HepG2 (cell line): ENCODE results near the gene NUBPL. TPM values are rescaled to one million over a fixed set of nuclear protein-coding genes. Genes with fewer than 3 reads are reported as not detected.

ENCODE experiments used
- FOXK2 ChIP-seq: fragments of 450-650 bp; IDR thresholded peaks from 2 replicates; pipeline ENCODE4 v1.6.1; 2016
- GABPB1 ChIP-seq: IDR thresholded peaks from 2 replicates; pipeline ENCODE4 v1.6.1; 2016; ENCODE audit warnings: mild to moderate bottlenecking, missing genetic modification reagents, moderate library complexity, missing compliant biosample characterization
- HCFC1 ChIP-seq: fragments of 150-350 bp; IDR thresholded peaks from 2 replicates; pipeline ENCODE4 v1.6.1; 2014; ENCODE audit warnings: low read depth, low read length
- POLR2G ChIP-seq: fragments of 200-400 bp; formaldehyde crosslinking; IDR thresholded peaks from 2 replicates; pipeline ENCODE4 v1.6.1; 2018; ENCODE audit warnings: mild to moderate bottlenecking, low read depth, low read length, moderate library complexity
- SALL1 ChIP-seq: sonication (generic); formaldehyde crosslinking; IDR thresholded peaks from 2 replicates; pipeline ENCODE4 v1.8.0; 2022; ENCODE audit warnings: mild to moderate bottlenecking, missing genetic modification reagents
- ZKSCAN5 ChIP-seq: sonication (generic); formaldehyde crosslinking; IDR thresholded peaks from 2 replicates; pipeline ENCODE4 v1.5.1; 2020; ENCODE audit warnings: mild to moderate bottlenecking, missing genetic modification reagents
- ZNF354B ChIP-seq: sonication (generic); formaldehyde crosslinking; IDR thresholded peaks from 2 replicates; pipeline ENCODE4 v1.8.0; 2022; ENCODE audit warnings: mild to moderate bottlenecking, missing genetic modification reagents
- ZNF432 ChIP-seq: sonication (generic); formaldehyde crosslinking; IDR thresholded peaks from 2 replicates; pipeline ENCODE4 v1.5.0; 2020; ENCODE audit warnings: missing genetic modification reagents, mild to moderate bottlenecking, borderline replicate concordance
- ZNF629 ChIP-seq: sonication (generic); formaldehyde crosslinking; conservative IDR thresholded peaks from 2 replicates; pipeline ENCODE4 v1.5.0; 2020; ENCODE audit warnings: missing genetic modification reagents
- ZNF672 ChIP-seq: sonication (generic); formaldehyde crosslinking; IDR thresholded peaks from 2 replicates; pipeline ENCODE4 v1.8.1; 2022; ENCODE audit warnings: missing genetic modification reagents
- ZSCAN30 ChIP-seq: sonication (generic); formaldehyde crosslinking; IDR thresholded peaks from 2 replicates; pipeline ENCODE4 v1.5.0; 2020; ENCODE audit warnings: mild to moderate bottlenecking, missing genetic modification reagents
- polyA plus RNA-seq, 8 experiments: library from polyadenylated mRNA; depleted of rRNA in 3 of 8; stranded (reverse) in 7 of 8; unstranded in 1 of 8; fragments of >200 nt; fragmentation: Illumina TruSeq in 4 of 8; extraction: Trizol in 4 of 8; gene quantifications; 2 replicates each; pipeline versions ENCODE4 v1.2.1 to v1.2.3, GENCODE V29; 2011 to 2016; ENCODE audit warnings: low read depth in 4 of 8, missing spikeins in 1 of 8, mixed read lengths in 1 of 8; ENCODE audit not compliant: insufficient read depth in 1 of 8
- total RNA-seq, 5 experiments: library from RNA; depleted of rRNA; stranded (reverse); fragments of >200 nt; fragmentation: Illumina TruSeq; extraction: Trizol; gene quantifications; 2 replicates each; pipeline ENCODE4 v1.2.3, GENCODE V29; 2016; ENCODE audit warnings: low read depth in 1 of 5
- TF ChIP-seq, protein P1 (sequence below): sonication (generic); formaldehyde crosslinking; IDR thresholded peaks from 2 replicates; pipeline ENCODE4 v1.4.0; 2020; ENCODE audit warnings: missing genetic modification reagents
- TF ChIP-seq, protein P2 (sequence below): sonication (generic); formaldehyde crosslinking; IDR thresholded peaks from 2 replicates; pipeline ENCODE4 v1.8.0; 2022; ENCODE audit warnings: mild to moderate bottlenecking, missing genetic modification reagents; ENCODE audit not compliant: insufficient replicate concordance
- TF ChIP-seq, protein P3 (sequence below): sonication (generic); formaldehyde crosslinking; IDR thresholded peaks from 2 replicates; pipeline ENCODE4 v1.9.0; 2022; ENCODE audit warnings: missing genetic modification reagents, mild to moderate bottlenecking, borderline replicate concordance
- TF ChIP-seq, protein P4 (sequence below): IDR thresholded peaks from 2 replicates; pipeline ENCODE4 v1.6.1; 2016
- TF ChIP-seq, protein P5 (sequence below): sonication (generic); formaldehyde crosslinking; IDR thresholded peaks from 2 replicates; pipeline ENCODE4 v1.4.0; 2020; ENCODE audit warnings: missing genetic modification reagents, borderline replicate concordance

Gene NUBPL
- total and polyA plus RNA-seq, 2 of the 13 experiments (the other 11 are each of a cell fraction or from before 2014, with no cell fraction given): 21.3 to 44.1 TPM

DNA sequence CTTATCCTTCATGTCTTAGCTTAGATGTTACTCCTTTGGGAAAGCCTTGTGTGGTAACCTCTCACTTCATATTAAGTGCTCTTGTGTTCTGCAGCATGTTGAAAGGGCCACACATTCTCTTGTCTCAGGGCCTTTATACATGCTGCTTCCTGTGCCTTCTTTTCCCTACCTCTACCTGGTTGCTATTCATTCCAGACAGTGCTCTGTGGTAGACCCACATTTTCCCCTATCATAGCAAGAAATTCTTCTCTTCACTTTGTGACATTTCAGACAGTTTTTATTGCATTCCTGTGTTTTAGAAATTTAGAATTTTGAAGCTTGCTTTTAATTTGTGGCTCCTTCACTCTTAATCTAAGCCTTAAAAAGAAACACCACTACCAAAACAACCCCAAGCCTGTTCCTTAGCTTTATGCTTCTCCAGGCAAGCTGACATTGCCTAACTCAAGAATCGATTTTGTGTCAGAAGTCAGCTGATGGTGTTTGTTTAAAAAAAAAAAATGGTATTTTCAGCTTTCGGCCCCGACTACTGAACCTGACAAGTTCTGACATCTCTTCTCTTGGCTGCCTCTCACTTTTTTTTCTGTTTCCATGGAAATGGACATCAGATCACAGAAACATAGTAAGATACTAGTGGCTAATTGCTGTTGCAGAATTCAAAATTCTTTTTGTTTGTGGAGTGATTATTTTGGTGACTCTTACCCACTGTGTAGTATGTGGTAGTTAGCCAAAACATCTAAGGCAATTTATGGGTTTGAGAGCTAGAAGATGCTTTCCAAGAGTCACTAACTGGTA is 156.3 kb downstream of the NUBPL start (continued):
- TF ChIP-seq, protein P1, sequence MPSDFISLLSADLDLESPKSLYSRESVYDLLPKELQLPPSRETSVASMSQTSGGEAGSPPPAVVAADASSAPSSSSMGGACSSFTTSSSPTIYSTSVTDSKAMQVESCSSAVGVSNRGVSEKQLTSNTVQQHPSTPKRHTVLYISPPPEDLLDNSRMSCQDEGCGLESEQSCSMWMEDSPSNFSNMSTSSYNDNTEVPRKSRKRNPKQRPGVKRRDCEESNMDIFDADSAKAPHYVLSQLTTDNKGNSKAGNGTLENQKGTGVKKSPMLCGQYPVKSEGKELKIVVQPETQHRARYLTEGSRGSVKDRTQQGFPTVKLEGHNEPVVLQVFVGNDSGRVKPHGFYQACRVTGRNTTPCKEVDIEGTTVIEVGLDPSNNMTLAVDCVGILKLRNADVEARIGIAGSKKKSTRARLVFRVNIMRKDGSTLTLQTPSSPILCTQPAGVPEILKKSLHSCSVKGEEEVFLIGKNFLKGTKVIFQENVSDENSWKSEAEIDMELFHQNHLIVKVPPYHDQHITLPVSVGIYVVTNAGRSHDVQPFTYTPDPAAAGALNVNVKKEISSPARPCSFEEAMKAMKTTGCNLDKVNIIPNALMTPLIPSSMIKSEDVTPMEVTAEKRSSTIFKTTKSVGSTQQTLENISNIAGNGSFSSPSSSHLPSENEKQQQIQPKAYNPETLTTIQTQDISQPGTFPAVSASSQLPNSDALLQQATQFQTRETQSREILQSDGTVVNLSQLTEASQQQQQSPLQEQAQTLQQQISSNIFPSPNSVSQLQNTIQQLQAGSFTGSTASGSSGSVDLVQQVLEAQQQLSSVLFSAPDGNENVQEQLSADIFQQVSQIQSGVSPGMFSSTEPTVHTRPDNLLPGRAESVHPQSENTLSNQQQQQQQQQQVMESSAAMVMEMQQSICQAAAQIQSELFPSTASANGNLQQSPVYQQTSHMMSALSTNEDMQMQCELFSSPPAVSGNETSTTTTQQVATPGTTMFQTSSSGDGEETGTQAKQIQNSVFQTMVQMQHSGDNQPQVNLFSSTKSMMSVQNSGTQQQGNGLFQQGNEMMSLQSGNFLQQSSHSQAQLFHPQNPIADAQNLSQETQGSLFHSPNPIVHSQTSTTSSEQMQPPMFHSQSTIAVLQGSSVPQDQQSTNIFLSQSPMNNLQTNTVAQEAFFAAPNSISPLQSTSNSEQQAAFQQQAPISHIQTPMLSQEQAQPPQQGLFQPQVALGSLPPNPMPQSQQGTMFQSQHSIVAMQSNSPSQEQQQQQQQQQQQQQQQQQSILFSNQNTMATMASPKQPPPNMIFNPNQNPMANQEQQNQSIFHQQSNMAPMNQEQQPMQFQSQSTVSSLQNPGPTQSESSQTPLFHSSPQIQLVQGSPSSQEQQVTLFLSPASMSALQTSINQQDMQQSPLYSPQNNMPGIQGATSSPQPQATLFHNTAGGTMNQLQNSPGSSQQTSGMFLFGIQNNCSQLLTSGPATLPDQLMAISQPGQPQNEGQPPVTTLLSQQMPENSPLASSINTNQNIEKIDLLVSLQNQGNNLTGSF (CRISPR knock-in tag): no peak
- 0 out of 2 replicates have a peak, but pooled peaks have one; percentile 50 for TF ChIP-seq ZNF432 (CRISPR knock-in tag)
- no peak; the same call in 1 of the 2 replicates for TF ChIP-seq GABPB1
- no peak for TF ChIP-seq FOXK2
- TF ChIP-seq ZSCAN30 (CRISPR knock-in tag): no peak
- TF ChIP-seq, protein P2, sequence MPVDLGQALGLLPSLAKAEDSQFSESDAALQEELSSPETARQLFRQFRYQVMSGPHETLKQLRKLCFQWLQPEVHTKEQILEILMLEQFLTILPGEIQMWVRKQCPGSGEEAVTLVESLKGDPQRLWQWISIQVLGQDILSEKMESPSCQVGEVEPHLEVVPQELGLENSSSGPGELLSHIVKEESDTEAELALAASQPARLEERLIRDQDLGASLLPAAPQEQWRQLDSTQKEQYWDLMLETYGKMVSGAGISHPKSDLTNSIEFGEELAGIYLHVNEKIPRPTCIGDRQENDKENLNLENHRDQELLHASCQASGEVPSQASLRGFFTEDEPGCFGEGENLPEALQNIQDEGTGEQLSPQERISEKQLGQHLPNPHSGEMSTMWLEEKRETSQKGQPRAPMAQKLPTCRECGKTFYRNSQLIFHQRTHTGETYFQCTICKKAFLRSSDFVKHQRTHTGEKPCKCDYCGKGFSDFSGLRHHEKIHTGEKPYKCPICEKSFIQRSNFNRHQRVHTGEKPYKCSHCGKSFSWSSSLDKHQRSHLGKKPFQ (CRISPR knock-in tag): no peak
- no peak for TF ChIP-seq ZNF672 (CRISPR knock-in tag)
- no peak for TF ChIP-seq ZNF629 (CRISPR knock-in tag)
- TF ChIP-seq, protein P3, sequence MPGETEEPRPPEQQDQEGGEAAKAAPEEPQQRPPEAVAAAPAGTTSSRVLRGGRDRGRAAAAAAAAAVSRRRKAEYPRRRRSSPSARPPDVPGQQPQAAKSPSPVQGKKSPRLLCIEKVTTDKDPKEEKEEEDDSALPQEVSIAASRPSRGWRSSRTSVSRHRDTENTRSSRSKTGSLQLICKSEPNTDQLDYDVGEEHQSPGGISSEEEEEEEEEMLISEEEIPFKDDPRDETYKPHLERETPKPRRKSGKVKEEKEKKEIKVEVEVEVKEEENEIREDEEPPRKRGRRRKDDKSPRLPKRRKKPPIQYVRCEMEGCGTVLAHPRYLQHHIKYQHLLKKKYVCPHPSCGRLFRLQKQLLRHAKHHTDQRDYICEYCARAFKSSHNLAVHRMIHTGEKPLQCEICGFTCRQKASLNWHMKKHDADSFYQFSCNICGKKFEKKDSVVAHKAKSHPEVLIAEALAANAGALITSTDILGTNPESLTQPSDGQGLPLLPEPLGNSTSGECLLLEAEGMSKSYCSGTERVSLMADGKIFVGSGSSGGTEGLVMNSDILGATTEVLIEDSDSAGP (CRISPR knock-in tag): no peak
- peak; percentile 99; the same call in 1 of the 2 replicates for TF ChIP-seq SALL1 (CRISPR knock-in tag)
- TF ChIP-seq, protein P4, sequence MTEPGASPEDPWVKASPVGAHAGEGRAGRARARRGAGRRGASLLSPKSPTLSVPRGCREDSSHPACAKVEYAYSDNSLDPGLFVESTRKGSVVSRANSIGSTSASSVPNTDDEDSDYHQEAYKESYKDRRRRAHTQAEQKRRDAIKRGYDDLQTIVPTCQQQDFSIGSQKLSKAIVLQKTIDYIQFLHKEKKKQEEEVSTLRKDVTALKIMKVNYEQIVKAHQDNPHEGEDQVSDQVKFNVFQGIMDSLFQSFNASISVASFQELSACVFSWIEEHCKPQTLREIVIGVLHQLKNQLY: peak; percentile 88
- no peak for TF ChIP-seq ZKSCAN5
- TF ChIP-seq, protein P5, sequence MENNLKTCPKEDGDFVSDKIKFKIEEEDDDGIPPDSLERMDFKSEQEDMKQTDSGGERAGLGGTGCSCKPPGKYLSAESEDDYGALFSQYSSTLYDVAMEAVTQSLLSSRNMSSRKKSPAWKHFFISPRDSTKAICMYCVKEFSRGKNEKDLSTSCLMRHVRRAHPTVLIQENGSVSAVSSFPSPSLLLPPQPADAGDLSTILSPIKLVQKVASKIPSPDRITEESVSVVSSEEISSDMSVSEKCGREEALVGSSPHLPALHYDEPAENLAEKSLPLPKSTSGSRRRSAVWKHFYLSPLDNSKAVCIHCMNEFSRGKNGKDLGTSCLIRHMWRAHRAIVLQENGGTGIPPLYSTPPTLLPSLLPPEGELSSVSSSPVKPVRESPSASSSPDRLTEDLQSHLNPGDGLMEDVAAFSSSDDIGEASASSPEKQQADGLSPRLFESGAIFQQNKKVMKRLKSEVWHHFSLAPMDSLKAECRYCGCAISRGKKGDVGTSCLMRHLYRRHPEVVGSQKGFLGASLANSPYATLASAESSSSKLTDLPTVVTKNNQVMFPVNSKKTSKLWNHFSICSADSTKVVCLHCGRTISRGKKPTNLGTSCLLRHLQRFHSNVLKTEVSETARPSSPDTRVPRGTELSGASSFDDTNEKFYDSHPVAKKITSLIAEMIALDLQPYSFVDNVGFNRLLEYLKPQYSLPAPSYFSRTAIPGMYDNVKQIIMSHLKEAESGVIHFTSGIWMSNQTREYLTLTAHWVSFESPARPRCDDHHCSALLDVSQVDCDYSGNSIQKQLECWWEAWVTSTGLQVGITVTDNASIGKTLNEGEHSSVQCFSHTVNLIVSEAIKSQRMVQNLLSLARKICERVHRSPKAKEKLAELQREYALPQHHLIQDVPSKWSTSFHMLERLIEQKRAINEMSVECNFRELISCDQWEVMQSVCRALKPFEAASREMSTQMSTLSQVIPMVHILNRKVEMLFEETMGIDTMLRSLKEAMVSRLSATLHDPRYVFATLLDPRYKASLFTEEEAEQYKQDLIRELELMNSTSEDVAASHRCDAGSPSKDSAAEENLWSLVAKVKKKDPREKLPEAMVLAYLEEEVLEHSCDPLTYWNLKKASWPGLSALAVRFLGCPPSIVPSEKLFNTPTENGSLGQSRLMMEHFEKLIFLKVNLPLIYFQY (CRISPR knock-in tag): peak; percentile 57; the same call in 1 of the 2 replicates
- no peak for TF ChIP-seq HCFC1
- TF ChIP-seq ZNF354B (CRISPR knock-in tag): no peak
- no peak for TF ChIP-seq POLR2G
